K562 (cell line): ENCODE results near the gene PIGL. TPM values are rescaled to one million over a fixed set of nuclear protein-coding genes. Genes with fewer than 3 reads are reported as not detected.

Source experiments
- ATF1 ChIP-seq, 2 experiments: fragments of 450-650 bp in 1 of 2; IDR thresholded peaks; 2 replicates each; pipeline ENCODE4 v1.6.1; 2016; ENCODE audit warnings: missing compliant biosample characterization in 1 of 2, missing genetic modification characterization in 1 of 2
- CBFA2T3 ChIP-seq: fragments of 450-650 bp; IDR thresholded peaks from 2 replicates; pipeline ENCODE4 v1.6.1; 2017
- CGGBP1 ChIP-seq: fragments of 250-450 bp; sonication (Bioruptor Pico); IDR thresholded peaks from 2 replicates; pipeline ENCODE4 v1.9.0; 2021; ENCODE audit warnings: mild to moderate bottlenecking
- CHAMP1 ChIP-seq: fragments of 450-650 bp; IDR thresholded peaks from 2 replicates; pipeline ENCODE4 v1.6.1; 2016; ENCODE audit warnings: mild to moderate bottlenecking
- ESRRA ChIP-seq: fragments of 450-650 bp; IDR thresholded peaks from 2 replicates; pipeline ENCODE4 v1.6.1; 2014; ENCODE audit warnings: low read depth, mild to moderate bottlenecking, moderate library complexity, borderline replicate concordance
- FOXA3 ChIP-seq, 2 experiments: fragments of 450-650 bp in 1 of 2; sonication (generic) in 1 of 2; formaldehyde crosslinking; IDR thresholded peaks in 1 of 2; conservative IDR thresholded peaks in 1 of 2; 2 replicates each; pipeline versions ENCODE4 v1.4.0 to v1.8.0; 2020 to 2022; ENCODE audit warnings: mild to moderate bottlenecking in 2 of 2, missing genetic modification reagents in 1 of 2
- LEF1 ChIP-seq: fragments of 450-650 bp; IDR thresholded peaks from 2 replicates; pipeline ENCODE4 v1.6.1; 2016; ENCODE audit warnings: mild to moderate bottlenecking
- MTF1 ChIP-seq: fragments of 250-450 bp; sonication (Bioruptor Pico); IDR thresholded peaks from 2 replicates; pipeline ENCODE4 v1.9.0; 2021; ENCODE audit warnings: moderate library complexity, mild to moderate bottlenecking, inconsistent platforms, borderline replicate concordance
- NCOR1 ChIP-seq: fragments of 450-650 bp; IDR thresholded peaks from 2 replicates; pipeline ENCODE4 v1.6.1; 2016; ENCODE audit warnings: mild to moderate bottlenecking, moderate library complexity
- NFATC3 ChIP-seq: fragments of 450-650 bp; IDR thresholded peaks from 2 replicates; pipeline ENCODE4 v1.6.1; 2017; ENCODE audit warnings: mild to moderate bottlenecking
- PML ChIP-seq: IDR thresholded peaks from 2 replicates; pipeline ENCODE4 v1.6.1; 2012; ENCODE audit warnings: low read length, inconsistent platforms
- PPARD ChIP-seq: fragments of 250-450 bp; sonication (Bioruptor Pico); IDR thresholded peaks from 2 replicates; pipeline ENCODE4 v1.8.0; 2022; ENCODE audit warnings: inconsistent platforms, mild to moderate bottlenecking, moderate library complexity
- SIN3B ChIP-seq: fragments of 450-650 bp; IDR thresholded peaks from 2 replicates; pipeline ENCODE4 v1.6.1; 2017; ENCODE audit warnings: low read depth, mild to moderate bottlenecking, moderate library complexity
- XRCC5 ChIP-seq: fragments of 200-400 bp; formaldehyde crosslinking; IDR thresholded peaks from 2 replicates; pipeline ENCODE4 v1.6.1; 2017; ENCODE audit warnings: low read depth, mild to moderate bottlenecking, low read length
- ZBTB7A ChIP-seq: IDR thresholded peaks from 2 replicates; pipeline ENCODE4 v1.6.1; 2011; ENCODE audit warnings: low read depth, mild to moderate bottlenecking, low read length, moderate library complexity, borderline replicate concordance; ENCODE audit not compliant: control insufficient read depth
- ZFP30 ChIP-seq: fragments of 250-450 bp; sonication (Bioruptor Pico); IDR thresholded peaks from 2 replicates; pipeline ENCODE4 v1.8.0; 2022; ENCODE audit warnings: moderate library complexity, mild to moderate bottlenecking, inconsistent platforms, borderline replicate concordance
- ZNF445 ChIP-seq: fragments of 250-450 bp; sonication (Bioruptor Pico); IDR thresholded peaks from 2 replicates; pipeline ENCODE4 v1.4.0; 2020; ENCODE audit warnings: low read depth, mild to moderate bottlenecking, moderate library complexity
- ZNF77 ChIP-seq: fragments of 250-450 bp; sonication (Bioruptor Pico); IDR thresholded peaks from 2 replicates; pipeline ENCODE4 v1.5.0; 2020
- polyA plus RNA-seq, 8 experiments: library from polyadenylated mRNA; depleted of rRNA in 4 of 8; stranded (reverse) in 5 of 8; unstranded in 3 of 8; fragments of >200 nt; fragmentation: Nextera tagmentation in 2 of 8; fragmentation: Illumina TruSeq in 1 of 8; extraction: Ambion mirVana in 2 of 8; extraction: Trizol in 1 of 8; gene quantifications; 2 replicates each; pipeline versions ENCODE4 v1.2.1 to v1.2.3, GENCODE V29; 2011 to 2014; ENCODE audit warnings: inconsistent platforms in 1 of 8, missing spikeins in 1 of 8
- total RNA-seq, 7 experiments: library from RNA; depleted of rRNA in 6 of 7; stranded (reverse); fragments of >200 nt in 6 of 7; fragmentation: Illumina TruSeq in 2 of 7; extraction: Trizol in 2 of 7; gene quantifications; 2 replicates each; pipeline versions ENCODE4 v1.2.1 to v1.2.3, GENCODE V29; 2011 to 2021; ENCODE audit warnings: low replicate concordance in 1 of 7
- TF ChIP-seq, protein P1 (sequence below), 2 experiments: IDR thresholded peaks; 2 replicates each; pipeline ENCODE4 v1.6.1; 2012; ENCODE audit warnings: improper control_type of control experiment in 2 of 2, low read depth in 2 of 2, low read length in 2 of 2, borderline replicate concordance in 1 of 2
- TF ChIP-seq, protein P2 (sequence below), 2 experiments: fragments of 450-650 bp in 1 of 2; sonication (generic) in 1 of 2; formaldehyde crosslinking; conservative IDR thresholded peaks; 2 replicates each; pipeline versions ENCODE4 v1.4.0 to v1.8.1; 2020 to 2022; ENCODE audit warnings: mild to moderate bottlenecking in 1 of 2, missing genetic modification reagents in 1 of 2

Gene PIGL
- total and polyA plus RNA-seq, 9 of the 15 experiments (the other 6 are each of a cell fraction or from before 2014, with no cell fraction given) = 19.9 to 55.3 (median 29.6) TPM

- TF ChIP-seq, protein P1, sequence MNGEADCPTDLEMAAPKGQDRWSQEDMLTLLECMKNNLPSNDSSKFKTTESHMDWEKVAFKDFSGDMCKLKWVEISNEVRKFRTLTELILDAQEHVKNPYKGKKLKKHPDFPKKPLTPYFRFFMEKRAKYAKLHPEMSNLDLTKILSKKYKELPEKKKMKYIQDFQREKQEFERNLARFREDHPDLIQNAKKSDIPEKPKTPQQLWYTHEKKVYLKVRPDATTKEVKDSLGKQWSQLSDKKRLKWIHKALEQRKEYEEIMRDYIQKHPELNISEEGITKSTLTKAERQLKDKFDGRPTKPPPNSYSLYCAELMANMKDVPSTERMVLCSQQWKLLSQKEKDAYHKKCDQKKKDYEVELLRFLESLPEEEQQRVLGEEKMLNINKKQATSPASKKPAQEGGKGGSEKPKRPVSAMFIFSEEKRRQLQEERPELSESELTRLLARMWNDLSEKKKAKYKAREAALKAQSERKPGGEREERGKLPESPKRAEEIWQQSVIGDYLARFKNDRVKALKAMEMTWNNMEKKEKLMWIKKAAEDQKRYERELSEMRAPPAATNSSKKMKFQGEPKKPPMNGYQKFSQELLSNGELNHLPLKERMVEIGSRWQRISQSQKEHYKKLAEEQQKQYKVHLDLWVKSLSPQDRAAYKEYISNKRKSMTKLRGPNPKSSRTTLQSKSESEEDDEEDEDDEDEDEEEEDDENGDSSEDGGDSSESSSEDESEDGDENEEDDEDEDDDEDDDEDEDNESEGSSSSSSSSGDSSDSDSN (IDR thresholded peaks at IDR 0.05; ENCODE audit: borderline replicate concordance in 1 of 2, low read depth in 2 of 2, low read length in 2 of 2) = no peak
- TF ChIP-seq NFATC3 (0 out of 2 replicates have a peak, but pooled peaks have one; percentile 33), ZNF445 (CRISPR knock-in tag) (no peak), ZNF77 (CRISPR knock-in tag) (no peak), ESRRA (no peak), XRCC5 (no peak), ZFP30 (CRISPR knock-in tag) (no peak), MTF1 (no peak), NCOR1 (peak; percentile 91), PML (peak; percentile 78), PPARD (CRISPR knock-in tag) (no peak), LEF1 (no peak), SIN3B (no peak), ZBTB7A (no peak), ATF1 (CRISPR knock-in tag; IDR thresholded peaks at IDR 0.05) (no peak), ATF1 (tag; IDR thresholded peaks at IDR 0.05) (peak; percentile 44), FOXA3 (CRISPR knock-in tag; conservative IDR thresholded peaks at IDR 0.05 in 1 of 2, IDR thresholded peaks at IDR 0.05 in 1 of 2) (peak; percentile 76 to 81), CBFA2T3 (peak; percentile 97), CGGBP1 (CRISPR knock-in tag) (no peak), CHAMP1 (no peak)
- TF ChIP-seq, protein P2, sequence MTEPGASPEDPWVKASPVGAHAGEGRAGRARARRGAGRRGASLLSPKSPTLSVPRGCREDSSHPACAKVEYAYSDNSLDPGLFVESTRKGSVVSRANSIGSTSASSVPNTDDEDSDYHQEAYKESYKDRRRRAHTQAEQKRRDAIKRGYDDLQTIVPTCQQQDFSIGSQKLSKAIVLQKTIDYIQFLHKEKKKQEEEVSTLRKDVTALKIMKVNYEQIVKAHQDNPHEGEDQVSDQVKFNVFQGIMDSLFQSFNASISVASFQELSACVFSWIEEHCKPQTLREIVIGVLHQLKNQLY (CRISPR knock-in tag; conservative IDR thresholded peaks at IDR 0.05) = no peak
Observed at GRCh38 chr17:16313139-16314090, 96.4 kb downstream of the PIGL start (continued).
